Rectal smooth muscle tissue (tissue), 1 donor: ENCODE data around the gene DIP2C.
"Not testable (repeated sequence)": the region's sequence is repeated elsewhere in the genome, so short reads cannot be mapped to it uniquely, and the experiment has no call there.

Experiments used
- H3K27ac ChIP-seq: one replicate; pipeline ENCODE4 v1.7.0; 2013; ENCODE audit warnings: low read depth, low read length, inconsistent platforms
- H3K27me3 ChIP-seq: one replicate; pipeline ENCODE4 v1.7.0; 2013; ENCODE audit warnings: low read length; ENCODE audit not compliant: control insufficient read depth, insufficient read depth
- H3K36me3 ChIP-seq: one replicate; pipeline ENCODE4 v1.7.0; 2013; ENCODE audit warnings: low read length; ENCODE audit not compliant: control insufficient read depth, insufficient read depth
- H3K4me1 ChIP-seq: one replicate; pipeline ENCODE4 v1.7.0; 2013; ENCODE audit warnings: low read length; ENCODE audit not compliant: control insufficient read depth, insufficient read depth
- H3K4me3 ChIP-seq: one replicate; pipeline ENCODE4 v1.7.0; 2013; ENCODE audit warnings: low read length
- H3K9ac ChIP-seq: one replicate; pipeline ENCODE4 v1.7.0; 2013; ENCODE audit warnings: low read length

The DIP2C gene

GRCh38 chr10:369684-370448 lies 319.6 kb downstream of the DIP2C start:
- no peaks in the 10 kb centered on the region for H3K27me3 ChIP-seq
- no peak overlapping the region for H3K4me3 ChIP-seq
- H3K27ac ChIP-seq, result peak overlapping the region; percentile 40
- H3K4me1 ChIP-seq, result peaks cover 26% of the 10 kb centered on the region
- no peak overlapping the region for H3K9ac ChIP-seq
- peaks cover 8% of the 10 kb centered on the region for H3K36me3 ChIP-seq

- Histone ChIP-seq H3K4me3 (no peak overlapping the region), H3K36me3 (peaks cover 10% of the 10 kb centered on the region), H3K27ac (no peak overlapping the region), H3K27me3 (no peaks in the 10 kb centered on the region), H3K4me1 (peaks cover 23% of the 10 kb centered on the region), H3K9ac (no peak overlapping the region)
Measured at GRCh38 chr10:369221-369683, 320.2 kb downstream of the DIP2C start.

- Histone ChIP-seq H3K27ac (no peak overlapping the region), H3K4me3 (no peak overlapping the region), H3K36me3 (peaks cover 12% of the 10 kb centered on the region), H3K4me1 (peaks cover 19% of the 10 kb centered on the region), H3K9ac (no peak overlapping the region), H3K27me3 (no peaks in the 10 kb centered on the region)
Measured at GRCh38 chr10:368579-369220, 320.8 kb downstream of the DIP2C start.

GRCh38 chr10:368107-368506 lies 321.4 kb downstream of the DIP2C start:
- Histone ChIP-seq H3K4me1 (peaks cover 15% of the 10 kb centered on the region), H3K36me3 (peaks cover 18% of the 10 kb centered on the region)
- not testable (repeated sequence) for H3K4me3 ChIP-seq, H3K9ac ChIP-seq, H3K27me3 ChIP-seq, H3K27ac ChIP-seq

GRCh38 chr10:367636-368035 lies 321.8 kb downstream of the DIP2C start:
- Histone ChIP-seq H3K4me1 (peaks cover 10% of the 10 kb centered on the region), H3K27me3 (no peaks in the 10 kb centered on the region), H3K4me3 (no peak overlapping the region), H3K9ac (no peak overlapping the region), H3K27ac (no peak overlapping the region), H3K36me3 (peaks cover 20% of the 10 kb centered on the region)

- H3K36me3 ChIP-seq, result peaks cover 28% of the 10 kb centered on the region
- H3K4me1 ChIP-seq, result peaks cover 6% of the 10 kb centered on the region
- H3K27ac ChIP-seq, result no peak overlapping the region
- H3K9ac ChIP-seq, result no peak overlapping the region
- H3K27me3 ChIP-seq, result no peaks in the 10 kb centered on the region
- no peak overlapping the region for H3K4me3 ChIP-seq
Measured at GRCh38 chr10:366186-366585, 323.3 kb downstream of the DIP2C start.

- Histone ChIP-seq H3K27me3 (no peaks in the 10 kb centered on the region), H3K36me3 (peaks cover 28% of the 10 kb centered on the region), H3K4me3 (no peak overlapping the region), H3K9ac (no peak overlapping the region), H3K27ac (no peak overlapping the region), H3K4me1 (peaks cover under 1% of the 10 kb centered on the region)
Measured at GRCh38 chr10:364267-364775, 325.1 kb downstream of the DIP2C start.

GRCh38 chr10:363152-363551 lies 326.3 kb downstream of the DIP2C start:
- Histone ChIP-seq H3K27ac (no peak overlapping the region), H3K9ac (no peak overlapping the region), H3K36me3 (peaks cover 28% of the 10 kb centered on the region), H3K4me1 (no peaks in the 10 kb centered on the region), H3K27me3 (no peaks in the 10 kb centered on the region), H3K4me3 (no peak overlapping the region)

GRCh38 chr10:361203-362081 lies 328.0 kb downstream of the DIP2C start:
- H3K27ac ChIP-seq, result no peak overlapping the region
- H3K4me3 ChIP-seq, result no peak overlapping the region
- H3K4me1 ChIP-seq, result no peaks in the 10 kb centered on the region
- no peak overlapping the region for H3K9ac ChIP-seq
- H3K36me3 ChIP-seq, result peaks cover 24% of the 10 kb centered on the region
- no peaks in the 10 kb centered on the region for H3K27me3 ChIP-seq

GRCh38 chr10:360653-361052 lies 328.8 kb downstream of the DIP2C start:
- Histone ChIP-seq H3K27ac (no peak overlapping the region), H3K36me3 (peaks cover 20% of the 10 kb centered on the region), H3K9ac (no peak overlapping the region), H3K4me3 (no peak overlapping the region), H3K27me3 (no peaks in the 10 kb centered on the region), H3K4me1 (no peaks in the 10 kb centered on the region)

- Histone ChIP-seq H3K27ac (no peak overlapping the region), H3K36me3 (peaks cover 20% of the 10 kb centered on the region), H3K9ac (no peak overlapping the region), H3K27me3 (no peaks in the 10 kb centered on the region), H3K4me1 (no peaks in the 10 kb centered on the region), H3K4me3 (no peak overlapping the region)
Measured at GRCh38 chr10:359762-360161, 329.7 kb downstream of the DIP2C start.

- Histone ChIP-seq H3K9ac (no peak overlapping the region), H3K27ac (no peak overlapping the region), H3K4me3 (no peak overlapping the region), H3K27me3 (no peaks in the 10 kb centered on the region), H3K36me3 (peaks cover 17% of the 10 kb centered on the region), H3K4me1 (no peaks in the 10 kb centered on the region)
Measured at GRCh38 chr10:359093-359492, 330.4 kb downstream of the DIP2C start.
